ENCODE data around the gene SGCD.
A peak's percentile ranks its signal among the peaks of the same experiment; 100 is the strongest.

SGCD gene

DNA sequence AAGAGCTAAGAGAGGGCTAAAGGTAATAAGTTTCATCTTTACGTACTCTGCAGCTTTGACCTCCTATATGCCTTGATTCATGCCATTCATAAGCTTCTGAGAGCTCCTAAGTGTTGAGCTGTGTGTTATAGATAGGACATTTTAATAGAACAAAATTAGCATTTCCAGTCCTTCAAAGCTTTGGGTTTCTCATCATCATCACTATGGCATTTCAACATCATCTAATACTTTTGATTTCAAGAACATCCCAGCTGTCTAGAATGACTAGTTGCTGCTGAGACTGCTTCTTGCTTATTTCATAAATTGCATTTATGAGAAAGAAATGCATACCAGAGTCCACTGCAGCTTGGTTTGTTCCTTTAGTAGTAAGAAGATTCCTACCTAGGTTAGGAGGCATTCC, 201.7 kb downstream of the SGCD start:
- Histone ChIP-seq H3K4me1 (ENCODE audit: control insufficient read depth, low read depth, low read length) (no peaks in the 10 kb centered on the region), H3K27me3 (ENCODE audit: insufficient read depth, low read length, poor library complexity) (no peaks in the 10 kb centered on the region), H3K18ac (ENCODE audit: low read length) (no peak overlapping the region), H3K56ac (ENCODE audit: low read length) (no peak overlapping the region), H2AK5ac (ENCODE audit: low read length) (no peak overlapping the region), H3K27ac (ENCODE audit: low read depth, low read length) (no peak overlapping the region), H3K9ac (ENCODE audit: low read length) (no peak overlapping the region), H3K23ac (ENCODE audit: low read length) (no peak overlapping the region), H4K5ac (ENCODE audit: low read length) (no peak overlapping the region), H3K4me2 (ENCODE audit: low read length) (no peak overlapping the region), H2BK120ac (ENCODE audit: low read depth, low read length) (peak overlapping the region; percentile 61), H3K36me3 (ENCODE audit: control insufficient read depth, insufficient read depth, low read length) (no peaks in the 10 kb centered on the region), H2BK5ac (ENCODE audit: low read length) (no peak overlapping the region), H3K79me1 (ENCODE audit: low read length) (no peaks in the 10 kb centered on the region), H4K8ac (ENCODE audit: low read depth, low read length) (no peak overlapping the region), H3K79me2 (ENCODE audit: control insufficient read depth, insufficient read depth, low read length) (no peaks in the 10 kb centered on the region), H2BK15ac (replicated peaks; ENCODE audit: low read depth) (no peak overlapping the region), H3K4me3 (ENCODE audit: low read length) (no peak overlapping the region), H3K4ac (ENCODE audit: low read depth, low read length) (no peak overlapping the region)
- DNase-seq: no peak
- no CpG with 5 or more reads among the region's 1 CpG for WGBS (ENCODE audit: extremely low coverage, insufficient coverage, low lambda C conversion rate)

DNA sequence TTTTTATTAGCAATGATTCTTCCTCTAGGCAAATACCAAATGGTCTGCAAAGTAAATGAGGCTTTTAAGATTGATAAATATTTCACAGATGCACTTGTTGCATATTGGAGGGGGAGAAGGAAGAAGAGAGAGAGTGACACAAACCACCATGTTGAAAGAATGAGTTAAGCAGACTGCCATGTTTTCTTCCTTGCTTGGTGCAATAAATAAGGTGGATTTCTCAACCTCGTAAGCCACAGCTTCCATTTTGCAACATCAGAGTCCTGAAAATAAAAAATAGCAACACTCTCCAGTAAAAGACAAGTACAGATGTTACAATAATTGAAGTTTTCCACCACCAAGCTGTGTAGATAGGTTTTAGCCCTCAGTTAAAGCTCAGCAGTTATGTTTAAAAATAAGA, 202.9 kb downstream of the SGCD start:
- Histone ChIP-seq H4K5ac (ENCODE audit: low read length) (no peak overlapping the region), H3K9ac (ENCODE audit: low read length) (no peak overlapping the region), H2BK15ac (replicated peaks; ENCODE audit: low read depth) (no peak overlapping the region), H3K36me3 (ENCODE audit: control insufficient read depth, insufficient read depth, low read length) (no peaks in the 10 kb centered on the region), H3K79me2 (ENCODE audit: control insufficient read depth, insufficient read depth, low read length) (no peaks in the 10 kb centered on the region), H2BK5ac (ENCODE audit: low read length) (no peak overlapping the region), H3K4me1 (ENCODE audit: control insufficient read depth, low read depth, low read length) (no peaks in the 10 kb centered on the region), H3K27me3 (ENCODE audit: insufficient read depth, low read length, poor library complexity) (no peaks in the 10 kb centered on the region), H2AK5ac (ENCODE audit: low read length) (no peak overlapping the region), H4K8ac (ENCODE audit: low read depth, low read length) (no peak overlapping the region), H3K27ac (ENCODE audit: low read depth, low read length) (no peak overlapping the region), H3K23ac (ENCODE audit: low read length) (no peak overlapping the region), H3K56ac (ENCODE audit: low read length) (no peak overlapping the region), H3K4ac (ENCODE audit: low read depth, low read length) (no peak overlapping the region), H3K4me2 (ENCODE audit: low read length) (no peak overlapping the region), H3K4me3 (ENCODE audit: low read length) (no peak overlapping the region), H2BK120ac (ENCODE audit: low read depth, low read length) (no peak overlapping the region), H3K79me1 (ENCODE audit: low read length) (no peaks in the 10 kb centered on the region), H3K18ac (ENCODE audit: low read length) (no peak overlapping the region)
- WGBS (ENCODE audit: extremely low coverage, insufficient coverage, low lambda C conversion rate): no CpG with 5 or more reads among the region's 1 CpG
- no peak for DNase-seq

- Histone ChIP-seq H2BK15ac (replicated peaks; ENCODE audit: low read depth) (no peak overlapping the region), H3K4ac (ENCODE audit: low read depth, low read length) (no peak overlapping the region), H3K4me2 (ENCODE audit: low read length) (no peak overlapping the region), H3K79me2 (ENCODE audit: control insufficient read depth, insufficient read depth, low read length) (no peaks in the 10 kb centered on the region), H3K79me1 (ENCODE audit: low read length) (no peaks in the 10 kb centered on the region), H3K56ac (ENCODE audit: low read length) (no peak overlapping the region), H2AK5ac (ENCODE audit: low read length) (no peak overlapping the region), H4K5ac (ENCODE audit: low read length) (no peak overlapping the region), H2BK5ac (ENCODE audit: low read length) (no peak overlapping the region), H3K9ac (ENCODE audit: low read length) (no peak overlapping the region), H3K18ac (ENCODE audit: low read length) (no peak overlapping the region), H3K4me3 (ENCODE audit: low read length) (no peak overlapping the region), H4K8ac (ENCODE audit: low read depth, low read length) (no peak overlapping the region), H3K4me1 (ENCODE audit: control insufficient read depth, low read depth, low read length) (no peaks in the 10 kb centered on the region), H3K27me3 (ENCODE audit: insufficient read depth, low read length, poor library complexity) (no peaks in the 10 kb centered on the region), H3K36me3 (ENCODE audit: control insufficient read depth, insufficient read depth, low read length) (no peaks in the 10 kb centered on the region), H3K23ac (ENCODE audit: low read length) (no peak overlapping the region), H2BK120ac (ENCODE audit: low read depth, low read length) (no peak overlapping the region), H3K27ac (ENCODE audit: low read depth, low read length) (no peak overlapping the region)
- DNase-seq: no peak
- WGBS (ENCODE audit: extremely low coverage, insufficient coverage, low lambda C conversion rate): no CpG with 5 or more reads among the region's 2 CpGs
Observed at GRCh38 chr5:156531199-156531598, 204.2 kb downstream of the SGCD start.

- no peaks in the 10 kb centered on the region for H3K27me3 ChIP-seq (ENCODE audit: insufficient read depth, low read length, poor library complexity)
- no peaks in the 10 kb centered on the region for H3K36me3 ChIP-seq (ENCODE audit: control insufficient read depth, insufficient read depth, low read length)
- H3K27ac ChIP-seq (ENCODE audit: low read depth, low read length): no peak overlapping the region
- no peaks in the 10 kb centered on the region for H3K79me1 ChIP-seq (ENCODE audit: low read length)
- no peak overlapping the region for H2BK120ac ChIP-seq (ENCODE audit: low read depth, low read length)
- no peak overlapping the region for H3K23ac ChIP-seq (ENCODE audit: low read length)
- H3K4me1 ChIP-seq (ENCODE audit: control insufficient read depth, low read depth, low read length): no peaks in the 10 kb centered on the region
- no peak overlapping the region for H3K9ac ChIP-seq (ENCODE audit: low read length)
- no peak overlapping the region for H3K4me2 ChIP-seq (ENCODE audit: low read length)
- no peak overlapping the region for H2BK15ac ChIP-seq (replicated peaks; ENCODE audit: low read depth)
- H3K56ac ChIP-seq (ENCODE audit: low read length): no peak overlapping the region
- DNase-seq: no peak
- no peak overlapping the region for H3K4me3 ChIP-seq (ENCODE audit: low read length)
- no peak overlapping the region for H3K18ac ChIP-seq (ENCODE audit: low read length)
- no peak overlapping the region for H4K5ac ChIP-seq (ENCODE audit: low read length)
- WGBS (ENCODE audit: extremely low coverage, insufficient coverage, low lambda C conversion rate): no CpG with 5 or more reads among the region's 4 CpGs
- H2BK5ac ChIP-seq (ENCODE audit: low read length): no peak overlapping the region
- no peak overlapping the region for H4K8ac ChIP-seq (ENCODE audit: low read depth, low read length)
- H3K4ac ChIP-seq (ENCODE audit: low read depth, low read length): no peak overlapping the region
- no peak overlapping the region for H2AK5ac ChIP-seq (ENCODE audit: low read length)
- H3K79me2 ChIP-seq (ENCODE audit: control insufficient read depth, insufficient read depth, low read length): no peaks in the 10 kb centered on the region
Observed at GRCh38 chr5:156532921-156533320, 206.0 kb downstream of the SGCD start.

DNA sequence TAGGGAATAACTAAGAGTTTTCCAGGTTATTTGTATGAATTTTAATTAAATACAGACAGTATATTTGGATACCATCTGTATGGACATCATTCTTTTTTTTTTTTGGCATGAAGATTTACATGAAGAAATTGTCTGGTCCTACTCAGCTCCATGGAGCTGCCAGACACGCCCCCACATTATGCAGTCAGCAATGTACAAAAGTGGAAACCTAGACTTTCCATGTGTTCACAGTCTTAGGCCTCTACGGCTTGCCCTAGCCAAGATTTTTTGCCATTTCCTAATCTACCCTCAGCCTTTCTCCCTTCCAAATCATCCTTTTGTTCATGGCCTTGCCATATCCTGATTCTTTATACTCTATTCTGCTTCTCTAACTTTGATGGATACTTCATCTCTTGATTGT, 207.1 kb downstream of the SGCD start:
- H2BK120ac ChIP-seq (ENCODE audit: low read depth, low read length): no peak overlapping the region

DNA sequence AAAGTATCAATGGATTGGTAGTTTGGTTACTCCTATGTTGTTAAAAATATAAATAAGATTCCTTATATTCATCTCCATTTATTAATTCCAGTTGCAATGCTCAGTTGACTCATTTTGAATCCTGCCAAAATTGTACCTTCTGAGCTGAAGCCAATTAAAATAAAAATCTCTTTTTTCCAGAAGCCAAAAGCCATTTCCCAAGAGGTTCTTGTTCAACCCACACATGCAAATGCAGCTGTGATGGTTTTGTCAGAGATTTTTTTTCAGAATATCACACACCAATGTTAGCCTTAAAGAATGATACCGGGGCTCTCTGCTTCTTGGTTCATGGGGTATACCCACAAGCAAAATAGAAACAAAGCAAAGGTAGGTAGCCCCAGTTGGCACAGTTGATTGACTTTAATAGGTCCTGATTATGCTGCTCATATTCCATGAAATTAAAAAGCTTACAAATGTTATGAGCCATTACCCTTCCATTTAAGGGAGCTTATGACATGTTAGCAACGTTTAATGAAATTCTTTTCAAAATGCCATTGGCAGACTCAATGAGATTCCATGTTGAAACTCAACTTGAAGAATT, 208.0 kb downstream of the SGCD start:
- no peak overlapping the region for H4K8ac ChIP-seq (ENCODE audit: low read depth, low read length)
- no peak overlapping the region for H2BK120ac ChIP-seq (ENCODE audit: low read depth, low read length)
- no peak overlapping the region for H2BK15ac ChIP-seq (replicated peaks; ENCODE audit: low read depth)
- no peak overlapping the region for H3K4me2 ChIP-seq (ENCODE audit: low read length)
- no peak overlapping the region for H4K5ac ChIP-seq (ENCODE audit: low read length)
- H3K79me2 ChIP-seq (ENCODE audit: control insufficient read depth, insufficient read depth, low read length): no peaks in the 10 kb centered on the region
- H3K4ac ChIP-seq (ENCODE audit: low read depth, low read length): no peak overlapping the region
- H2AK5ac ChIP-seq (ENCODE audit: low read length): no peak overlapping the region
- no peaks in the 10 kb centered on the region for H3K79me1 ChIP-seq (ENCODE audit: low read length)
- no peak overlapping the region for H3K18ac ChIP-seq (ENCODE audit: low read length)
- no peak overlapping the region for H3K23ac ChIP-seq (ENCODE audit: low read length)
- no peak overlapping the region for H2BK5ac ChIP-seq (ENCODE audit: low read length)
- no CpG with 5 or more reads among the region's 2 CpGs for WGBS (ENCODE audit: extremely low coverage, insufficient coverage, low lambda C conversion rate)
- H3K4me3 ChIP-seq (ENCODE audit: low read length): no peak overlapping the region
- no peaks in the 10 kb centered on the region for H3K27me3 ChIP-seq (ENCODE audit: insufficient read depth, low read length, poor library complexity)
- no peak overlapping the region for H3K27ac ChIP-seq (ENCODE audit: low read depth, low read length)
- no peak overlapping the region for H3K56ac ChIP-seq (ENCODE audit: low read length)
- H3K4me1 ChIP-seq (ENCODE audit: control insufficient read depth, low read depth, low read length): no peaks in the 10 kb centered on the region
- no peak overlapping the region for H3K9ac ChIP-seq (ENCODE audit: low read length)
- no peak for DNase-seq
- no peaks in the 10 kb centered on the region for H3K36me3 ChIP-seq (ENCODE audit: control insufficient read depth, insufficient read depth, low read length)

More for the DNA sequence above, 207.1 kb downstream of the SGCD start:
- WGBS (ENCODE audit: extremely low coverage, insufficient coverage, low lambda C conversion rate): no CpG with 5 or more reads among the region's 2 CpGs
- DNase-seq: no peak
- Histone ChIP-seq H3K27ac (ENCODE audit: low read depth, low read length) (no peak overlapping the region), H4K5ac (ENCODE audit: low read length) (no peak overlapping the region), H2AK5ac (ENCODE audit: low read length) (no peak overlapping the region), H3K27me3 (ENCODE audit: insufficient read depth, low read length, poor library complexity) (no peaks in the 10 kb centered on the region), H3K56ac (ENCODE audit: low read length) (no peak overlapping the region), H3K36me3 (ENCODE audit: control insufficient read depth, insufficient read depth, low read length) (no peaks in the 10 kb centered on the region), H3K79me1 (ENCODE audit: low read length) (no peaks in the 10 kb centered on the region), H3K23ac (ENCODE audit: low read length) (no peak overlapping the region), H3K79me2 (ENCODE audit: control insufficient read depth, insufficient read depth, low read length) (no peaks in the 10 kb centered on the region), H3K4me1 (ENCODE audit: control insufficient read depth, low read depth, low read length) (no peaks in the 10 kb centered on the region), H3K4me3 (ENCODE audit: low read length) (no peak overlapping the region), H2BK15ac (replicated peaks; ENCODE audit: low read depth) (no peak overlapping the region), H2BK5ac (ENCODE audit: low read length) (no peak overlapping the region), H4K8ac (ENCODE audit: low read depth, low read length) (no peak overlapping the region), H3K4me2 (ENCODE audit: low read length) (no peak overlapping the region), H3K4ac (ENCODE audit: low read depth, low read length) (no peak overlapping the region), H3K9ac (ENCODE audit: low read length) (no peak overlapping the region), H3K18ac (ENCODE audit: low read length) (no peak overlapping the region)
